Measurements from ENCODE around the gene PTPRN2. TPM values are rescaled to one million over a fixed set of nuclear protein-coding genes. Genes with fewer than 3 reads are reported as not detected.

PTPRN2 gene
- total and polyA plus RNA-seq, 2 of the 8 experiments (the other 6 are each of a cell fraction or from before 2014, with no cell fraction given): 2.6 to 4.5 TPM

DNA sequence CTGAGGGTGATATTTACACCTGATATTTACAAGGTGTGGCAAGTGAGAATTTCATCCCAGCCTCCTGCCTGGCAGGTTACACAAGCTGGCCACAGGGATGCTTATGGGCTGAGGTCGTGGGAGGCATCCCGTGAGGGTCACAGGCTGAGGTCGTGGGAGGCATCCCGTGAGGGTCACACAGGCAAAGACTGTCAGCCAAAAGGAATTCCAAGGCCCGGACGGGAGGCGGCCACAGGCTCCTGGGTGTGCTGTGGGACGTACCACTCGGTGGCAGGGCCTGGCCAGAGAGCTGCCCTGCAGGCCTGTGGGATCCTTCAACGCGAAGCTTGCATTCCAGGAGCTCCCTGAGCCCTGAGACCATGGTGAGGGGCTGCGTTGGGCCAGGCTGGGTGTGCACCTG is 790.3 kb downstream of the PTPRN2 start:
- Histone ChIP-seq H4K5ac (ENCODE audit: insufficient read length, low read depth, low read length) (no peak overlapping the region), H3K9ac (replicated peaks in 1 of 4; ENCODE audit: extremely low read depth in 1 of 4, low read depth in 3 of 4, low read length in 3 of 4) (no peak overlapping the region), H3K4me2 (ENCODE audit: insufficient read depth in 1 of 2, low read depth in 2 of 2, low read length in 2 of 2) (no peak overlapping the region), H2AFZ (ENCODE audit: low read length) (no peak overlapping the region), H2BK5ac (ENCODE audit: low read depth, low read length) (peak overlapping the region; percentile 64; the same call in 1 of the 2 replicates), H4K20me1 (replicated peaks in 1 of 2; ENCODE audit: control insufficient read depth in 1 of 2, insufficient read depth in 2 of 2, low read length in 2 of 2) (no peaks in the 10 kb centered on the region), H3K23ac (ENCODE audit: insufficient read length) (no peak overlapping the region), H4K8ac (ENCODE audit: extremely low read depth, insufficient read depth, low read length) (no peak overlapping the region), H3K56ac (replicated peaks; ENCODE audit: insufficient read length, low read depth, low read length) (no peak overlapping the region), H3K79me1 (ENCODE audit: low read depth, low read length) (no peaks in the 10 kb centered on the region), H2BK20ac (ENCODE audit: low read length) (peak overlapping the region; percentile 27; the same call in 1 of the 2 replicates), H3K27me3 (replicated peaks in 1 of 4; ENCODE audit: control insufficient read depth in 3 of 4, extremely low read depth in 1 of 4, insufficient read depth in 3 of 4, low read length in 3 of 4) (no peaks in the 10 kb centered on the region; a peak in 1 of 7 replicates), H3K79me2 (ENCODE audit: control insufficient read depth in 1 of 2, insufficient read depth in 2 of 2, low read length in 2 of 2) (no peaks in the 10 kb centered on the region), H2BK120ac (replicated peaks; ENCODE audit: low read depth, low read length) (no peak overlapping the region), H3K18ac (ENCODE audit: extremely low read depth, low read length) (no peak overlapping the region), H3K14ac (ENCODE audit: insufficient read length) (no peak overlapping the region), H3K4me3 (ENCODE audit: extremely low read depth in 1 of 4, insufficient read depth in 2 of 4, low read depth in 3 of 4, low read length in 4 of 4) (no peak overlapping the region), H2BK12ac (ENCODE audit: low read depth, low read length) (peak overlapping the region; percentile 35; the same call in 1 of the 2 replicates), H3K4ac (replicated peaks; ENCODE audit: insufficient read length, low read depth, low read length) (no peak overlapping the region), H3K4me1 (replicated peaks in 1 of 4; ENCODE audit: control insufficient read depth in 3 of 4, insufficient read depth in 4 of 4, low read length in 3 of 4) (peaks cover 9 to 33% (median 19%) of the 10 kb centered on the region in 4 experiments), H2BK15ac (ENCODE audit: low read length) (0 out of 2 replicates have a peak overlapping the region, but pooled peaks have one; percentile 37), H3K23me2 (ENCODE audit: low read depth, low read length) (no peaks in the 10 kb centered on the region; the same call in 1 of the 2 replicates), H4K91ac (replicated peaks; ENCODE audit: insufficient read length, low read length) (peak overlapping the region; percentile 42), H3K9me3 (ENCODE audit: insufficient read depth in 2 of 2, low read depth in 1 of 2, low read length in 1 of 2) (no peaks in the 10 kb centered on the region; a peak in 1 of 4 replicates), H3K27ac (ENCODE audit: low read depth, low read length) (no peak overlapping the region), H2AK5ac (ENCODE audit: low read depth, low read length) (peak overlapping the region; percentile 75; the same call in 1 of the 2 replicates), H3K36me3 (ENCODE audit: control insufficient read depth in 2 of 4, insufficient read depth in 4 of 4, low read length in 3 of 4) (no peaks in the 10 kb centered on the region)
- CTCF ChIA-PET (ENCODE audit: partially characterized antibody): interaction anchor here (0.6 to 1.3 kb wide), 3 partner anchors 9 to 24 kb away, joined by 3 read pairs; no protein-coding TSS in a partner anchor
- WGBS, 2 experiments (ENCODE audit: extremely low coverage in 1 of 2, insufficient coverage in 1 of 2, insufficient read length in 1 of 2, insufficient replicate concordance in 2 of 2, low coverage in 1 of 2, low lambda C conversion rate in 2 of 2, missing lambda C conversion rate in 1 of 2): 87% methylated on average over 12 of the region's 12 CpGs; no CpG with 5 or more reads in 1 of the 2 experiments
- no peak for FAIRE-seq
- POLR2A ChIA-PET (ENCODE audit: partially characterized antibody): no interaction called here
- DNase-seq (ENCODE audit: low read depth in 1 of 2, low spot score in 2 of 2): no peak
- no peak for TF ChIP-seq BACH1 (IDR thresholded peaks at IDR 0.05; ENCODE audit: low read length)
- TF ChIP-seq RBBP5 (IDR thresholded peaks at IDR 0.05; ENCODE audit: borderline replicate concordance, low read depth, low read length): no peak

Data from H1 (cell line).